HFF-Myc (cell line): ENCODE results near the gene IGFBP2.
A peak's percentile ranks its signal among the peaks of the same experiment; 100 is the strongest.

Experiments used
- DNase-seq: peaks from one replicate; pipeline ENCODE4 v3.0.0-alpha.2; 2011; ENCODE audit warnings: low read depth; ENCODE audit errors: extremely low read depth
- H3K4me3 ChIP-seq: replicated peaks from 2 replicates; pipeline ENCODE4 v1.5.1; 2011; ENCODE audit warnings: low read depth, mild to moderate bottlenecking, control low read depth, low read length
- CTCF ChIP-seq: IDR thresholded peaks from 2 replicates; pipeline ENCODE4 v1.5.1; 2012; ENCODE audit warnings: mild to moderate bottlenecking, low read depth, low read length, control low read depth; ENCODE audit errors: missing control alignments

The IGFBP2 gene

GRCh38 chr2:216711348-216711747 is 78.1 kb downstream of the IGFBP2 start:
- TF ChIP-seq CTCF = no peak
- no peak for DNase-seq
- H3K4me3 ChIP-seq = no peak overlapping the region

- DNase-seq = peak; percentile 61
- H3K4me3 ChIP-seq = no peak overlapping the region
- TF ChIP-seq CTCF = no peak
Observed at GRCh38 chr2:216713691-216714336, 80.6 kb downstream of the IGFBP2 start.
